Measurements from ENCODE around the gene EPHA10. TPM values are rescaled to one million over a fixed set of nuclear protein-coding genes. Genes with fewer than 3 reads are reported as not detected.
A peak's percentile ranks its signal among the peaks of the same experiment; 100 is the strongest.

EPHA10 gene
- total and polyA plus RNA-seq, 12 donors, result 0.04 to 0.15 (median 0.06) TPM; not detected in 6

GRCh38 chr1:37807220-37807554 is 42.3 kb upstream of the EPHA10 start:
- no peaks in the 10 kb centered on the region for H3K27me3 ChIP-seq
- ATAC-seq, result no peak
- H3K36me3 ChIP-seq, result peaks cover 0 to 60% (median 40%) of the 10 kb centered on the region in 9 donors
- H3K9me3 ChIP-seq, result no peaks in the 10 kb centered on the region
- no peak for TF ChIP-seq CTCF (IDR thresholded peaks at IDR 0.05)
- peak overlapping the region; percentile 79 to 98 (median 87) for H3K4me3 ChIP-seq
- H3K4me1 ChIP-seq, result peaks cover 7 to 45% (median 21%) of the 10 kb centered on the region in 9 donors
- intact Hi-C loops (cut with DNase I), result loop anchor here in 6 of 10 donors (5.0 to 10.0 kb wide), 4 partner anchors 58 to 120 kb away; partner anchors contain the start of gene CDCA8 (in 4 of the 6)
- H3K27ac ChIP-seq, result peak overlapping the region in 9 of 10 donors; percentile 89 to 99 (median 97)
- DNase-seq, result peak in 1 of 2 donors; percentile 15
- WGBS, 2 donors, result 11 to 13% methylated on average over 9 of the region's 9 CpGs

DNA sequence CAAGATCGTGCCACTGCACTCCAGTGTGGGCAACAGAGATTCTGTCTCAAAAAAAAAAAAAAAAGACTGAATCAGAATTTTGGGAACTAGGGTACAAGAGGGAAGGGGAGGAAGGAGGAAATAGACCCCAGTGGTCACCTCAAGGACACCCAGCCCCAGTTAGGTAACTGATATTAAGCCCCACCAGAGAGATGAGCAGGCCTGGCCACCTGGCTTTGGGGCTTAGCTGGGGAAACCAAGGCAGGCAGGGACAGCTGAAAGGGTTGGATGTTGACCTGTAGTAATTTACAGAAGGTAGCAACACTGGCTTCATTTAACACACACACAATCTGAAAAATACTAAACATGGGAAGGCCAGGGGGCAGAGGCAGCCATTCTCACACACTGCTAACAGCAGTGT is 37.5 kb upstream of the EPHA10 start:
- ATAC-seq (no peak), DNase-seq (no peak)
- H3K27me3 ChIP-seq, result no peaks in the 10 kb centered on the region
- TF ChIP-seq CTCF (IDR thresholded peaks at IDR 0.05), result no peak
- H3K4me1 ChIP-seq, result peaks cover 7 to 20% (median 11%) of the 10 kb centered on the region in 9 donors
- intact Hi-C loops (cut with DNase I), result loop anchor here in 2 of 10 donors (10.0 kb wide), 2 partner anchors 62 to 108 kb away; partner anchors contain the start of gene CDCA8 (in 1 of the 2)
- no peak overlapping the region for H3K27ac ChIP-seq
- no peaks in the 10 kb centered on the region for H3K9me3 ChIP-seq
- 91 to 94% methylated on average over 1 of the region's 1 CpG for WGBS, 2 donors
- H3K4me3 ChIP-seq, result no peak overlapping the region
- H3K36me3 ChIP-seq, result peaks cover 0 to 77% (median 45%) of the 10 kb centered on the region in 9 donors

- WGBS, 2 donors, result 92 to 93% methylated on average over 3 of the region's 3 CpGs
- no peaks in the 10 kb centered on the region for H3K9me3 ChIP-seq
- H3K4me1 ChIP-seq, result peaks cover 0 to 22% (median 16%) of the 10 kb centered on the region in 9 donors
- no peak for DNase-seq
- ATAC-seq, result no peak
- no peak overlapping the region for H3K4me3 ChIP-seq
- H3K27ac ChIP-seq, result no peak overlapping the region
- H3K27me3 ChIP-seq, result peaks cover 0 to 24% (median 0%) of the 10 kb centered on the region in 7 donors
- peaks cover 0 to 34% (median 12%) of the 10 kb centered on the region in 9 donors for H3K36me3 ChIP-seq
- no peak for TF ChIP-seq CTCF (IDR thresholded peaks at IDR 0.05)
- intact Hi-C loops (cut with DNase I), result no loop called here
Observed at GRCh38 chr1:37797750-37798345, 32.9 kb upstream of the EPHA10 start.

DNA sequence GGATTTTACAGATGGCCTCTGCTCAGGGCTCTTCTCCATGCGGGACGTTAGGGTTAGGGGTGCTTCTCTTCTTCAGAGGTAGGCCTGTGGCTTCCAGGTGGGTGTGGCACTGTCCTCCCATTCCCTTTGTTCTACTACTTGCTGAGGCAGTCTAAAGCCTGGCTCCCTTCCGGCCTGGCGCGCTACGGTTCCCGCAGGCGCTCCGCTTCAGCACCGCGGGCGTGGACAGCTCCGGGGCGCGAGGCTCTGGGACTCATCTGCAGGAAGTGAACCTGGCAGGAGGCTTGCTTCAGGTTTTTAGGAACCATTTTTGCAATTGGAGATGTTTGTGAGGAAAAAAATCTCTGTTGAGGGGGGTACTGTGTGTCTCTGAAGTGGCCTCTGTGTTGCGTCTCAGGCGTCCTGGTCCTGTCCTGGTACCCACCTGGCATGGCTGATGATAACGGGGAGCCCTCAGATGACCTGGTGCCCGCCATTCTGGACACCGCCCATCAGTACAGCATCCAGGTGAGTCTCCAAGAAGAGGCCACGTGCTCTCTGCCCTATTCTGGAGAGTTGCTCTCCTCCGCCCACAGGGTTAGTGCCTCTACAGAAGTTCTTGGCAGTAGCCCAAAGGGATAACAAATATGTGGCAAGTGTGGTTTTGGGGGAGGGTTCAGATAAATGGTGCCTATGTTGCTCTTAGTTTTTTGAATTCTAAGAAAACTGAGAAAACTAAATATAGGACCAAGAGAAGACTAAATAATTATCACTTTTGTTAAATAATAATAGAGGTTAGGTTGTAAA is 30.6 kb upstream of the EPHA10 start:
- Histone ChIP-seq H3K4me3 (peak overlapping the region in 2 of 10 donors; percentile 61 to 67), H3K9me3 (no peaks in the 10 kb centered on the region), H3K27ac (no peak overlapping the region), H3K36me3 (peaks cover 0 to 15% (median 0%) of the 10 kb centered on the region in 9 donors), H3K27me3 (peaks cover 0 to 33% (median 0%) of the 10 kb centered on the region in 7 donors), H3K4me1 (peaks cover 0 to 22% (median 16%) of the 10 kb centered on the region in 9 donors)
- intact Hi-C loops (cut with DNase I), result no loop called here
- peak; percentile 44 to 81 (median 76) for ATAC-seq
- TF ChIP-seq CTCF (IDR thresholded peaks at IDR 0.05), result no peak
- 23 to 25% methylated on average over 22 of the region's 22 CpGs for WGBS, 2 donors
- peak; percentile 41 to 61 for DNase-seq

Data from heart right ventricle (tissue), 16 donors.